Subcutaneous adipose tissue (tissue), 4 donors: ENCODE results near the gene NEU4. TPM values are rescaled to one million over a fixed set of nuclear protein-coding genes. Genes with fewer than 3 reads are reported as not detected.

Experiments used
- total RNA-seq, 4 donors: library from RNA; depleted of rRNA; stranded (reverse); fragments of >200 nt; gene quantifications; one replicate each; pipeline ENCODE4 v1.1.0, GENCODE V29; 2016
- TF ChIP-seq, protein P1 (sequence below): fragments of 450-650 bp; IDR thresholded peaks from one replicate; pipeline ENCODE4 v1.5.1; 2016; ENCODE audit warnings: low read depth, mild to moderate bottlenecking, control low read depth, antibody characterized with exemption, moderate library complexity

NEU4 gene
- total RNA-seq, 4 donors from 2014 or later: 0.75 to 1.8 TPM; not detected in 2

DNA sequence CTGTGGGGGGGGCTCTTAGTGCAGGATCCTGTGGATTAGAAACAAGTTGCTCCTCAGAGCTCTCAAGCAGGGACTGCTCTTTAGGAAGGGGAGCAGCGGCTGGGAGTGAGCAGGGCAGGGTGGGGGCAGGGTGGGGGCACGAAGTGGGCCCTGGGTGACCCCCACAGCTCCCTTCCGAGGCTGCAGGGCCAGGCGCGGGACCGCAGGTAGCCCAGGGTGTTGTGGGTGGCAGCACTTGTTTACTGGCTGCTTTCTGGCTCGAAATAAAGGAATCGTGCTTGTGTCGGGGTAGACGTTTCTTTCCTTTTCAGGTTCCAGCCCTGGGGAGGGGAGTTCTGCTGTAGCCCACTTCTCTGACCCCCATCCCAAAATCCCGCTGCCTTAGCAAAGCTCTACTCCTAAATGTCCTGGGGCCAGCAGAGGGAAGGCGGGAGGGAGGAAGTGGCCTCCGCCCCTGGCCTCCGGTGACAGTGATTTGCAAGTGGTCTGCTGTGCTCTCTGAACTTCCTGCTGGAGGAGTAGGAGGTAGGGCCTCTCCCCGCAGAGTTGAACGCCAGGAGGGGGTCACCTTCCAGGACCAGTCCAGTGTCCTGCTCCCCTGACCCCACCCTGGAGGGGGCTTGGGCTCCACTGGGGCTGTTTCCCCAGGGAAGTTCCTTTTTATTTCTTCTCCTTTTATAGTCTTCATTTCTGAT lies 8.3 kb downstream of the NEU4 start:
- TF ChIP-seq, protein P1, sequence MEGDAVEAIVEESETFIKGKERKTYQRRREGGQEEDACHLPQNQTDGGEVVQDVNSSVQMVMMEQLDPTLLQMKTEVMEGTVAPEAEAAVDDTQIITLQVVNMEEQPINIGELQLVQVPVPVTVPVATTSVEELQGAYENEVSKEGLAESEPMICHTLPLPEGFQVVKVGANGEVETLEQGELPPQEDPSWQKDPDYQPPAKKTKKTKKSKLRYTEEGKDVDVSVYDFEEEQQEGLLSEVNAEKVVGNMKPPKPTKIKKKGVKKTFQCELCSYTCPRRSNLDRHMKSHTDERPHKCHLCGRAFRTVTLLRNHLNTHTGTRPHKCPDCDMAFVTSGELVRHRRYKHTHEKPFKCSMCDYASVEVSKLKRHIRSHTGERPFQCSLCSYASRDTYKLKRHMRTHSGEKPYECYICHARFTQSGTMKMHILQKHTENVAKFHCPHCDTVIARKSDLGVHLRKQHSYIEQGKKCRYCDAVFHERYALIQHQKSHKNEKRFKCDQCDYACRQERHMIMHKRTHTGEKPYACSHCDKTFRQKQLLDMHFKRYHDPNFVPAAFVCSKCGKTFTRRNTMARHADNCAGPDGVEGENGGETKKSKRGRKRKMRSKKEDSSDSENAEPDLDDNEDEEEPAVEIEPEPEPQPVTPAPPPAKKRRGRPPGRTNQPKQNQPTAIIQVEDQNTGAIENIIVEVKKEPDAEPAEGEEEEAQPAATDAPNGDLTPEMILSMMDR: no peak

DNA sequence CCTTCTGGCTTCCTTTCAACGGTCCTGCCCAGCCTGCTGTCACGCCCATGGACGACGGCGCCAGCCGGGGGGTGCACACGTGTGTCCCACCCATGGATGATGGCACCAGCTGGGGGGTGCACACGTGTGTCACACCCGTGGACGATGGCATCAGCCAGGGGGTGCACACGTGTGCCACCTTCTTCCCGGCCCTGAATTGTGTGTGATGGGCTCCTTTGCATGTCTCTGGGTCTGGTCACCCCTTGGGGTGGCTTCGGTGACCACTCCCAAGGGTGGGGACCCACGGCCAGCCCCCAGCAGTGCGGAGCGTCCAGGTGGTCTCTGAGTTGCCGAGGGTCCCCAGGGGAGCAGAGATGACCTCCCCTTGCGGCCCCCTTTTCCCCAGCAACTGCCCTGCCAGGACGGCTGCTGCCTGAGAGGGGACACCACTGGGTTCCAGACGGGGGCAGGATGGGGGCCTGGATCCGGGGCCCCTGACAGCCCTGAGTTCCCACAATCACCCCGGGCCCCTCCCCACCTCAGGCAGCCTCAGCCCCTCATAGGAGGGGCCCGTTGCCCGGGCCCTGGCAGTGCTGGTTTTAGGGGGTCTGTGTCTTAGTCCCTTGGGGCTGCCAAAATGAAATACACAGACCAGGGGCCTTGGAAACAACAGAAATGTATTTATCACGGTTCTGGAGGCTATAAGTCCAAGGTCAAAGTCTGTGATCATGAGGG lies 9.4 kb downstream of the NEU4 start:
- TF ChIP-seq, protein P1: no peak

DNA sequence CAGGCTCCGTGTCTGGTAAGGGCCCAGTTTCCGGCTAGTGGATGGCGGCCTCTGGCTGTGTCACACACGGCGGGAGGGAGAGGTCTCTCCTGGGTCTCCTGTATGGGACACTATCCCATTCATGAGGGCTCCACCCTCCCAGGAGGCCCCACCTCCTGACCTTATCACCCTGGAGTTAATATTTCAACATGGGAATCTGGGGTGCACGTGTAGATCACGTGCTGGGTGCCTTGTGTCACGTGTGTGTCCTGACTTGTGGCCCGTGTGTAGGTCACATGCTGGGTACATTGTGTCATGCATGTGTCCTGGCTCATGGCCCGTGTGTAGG lies 9.9 kb downstream of the NEU4 start:
- TF ChIP-seq, protein P1: no peak

DNA sequence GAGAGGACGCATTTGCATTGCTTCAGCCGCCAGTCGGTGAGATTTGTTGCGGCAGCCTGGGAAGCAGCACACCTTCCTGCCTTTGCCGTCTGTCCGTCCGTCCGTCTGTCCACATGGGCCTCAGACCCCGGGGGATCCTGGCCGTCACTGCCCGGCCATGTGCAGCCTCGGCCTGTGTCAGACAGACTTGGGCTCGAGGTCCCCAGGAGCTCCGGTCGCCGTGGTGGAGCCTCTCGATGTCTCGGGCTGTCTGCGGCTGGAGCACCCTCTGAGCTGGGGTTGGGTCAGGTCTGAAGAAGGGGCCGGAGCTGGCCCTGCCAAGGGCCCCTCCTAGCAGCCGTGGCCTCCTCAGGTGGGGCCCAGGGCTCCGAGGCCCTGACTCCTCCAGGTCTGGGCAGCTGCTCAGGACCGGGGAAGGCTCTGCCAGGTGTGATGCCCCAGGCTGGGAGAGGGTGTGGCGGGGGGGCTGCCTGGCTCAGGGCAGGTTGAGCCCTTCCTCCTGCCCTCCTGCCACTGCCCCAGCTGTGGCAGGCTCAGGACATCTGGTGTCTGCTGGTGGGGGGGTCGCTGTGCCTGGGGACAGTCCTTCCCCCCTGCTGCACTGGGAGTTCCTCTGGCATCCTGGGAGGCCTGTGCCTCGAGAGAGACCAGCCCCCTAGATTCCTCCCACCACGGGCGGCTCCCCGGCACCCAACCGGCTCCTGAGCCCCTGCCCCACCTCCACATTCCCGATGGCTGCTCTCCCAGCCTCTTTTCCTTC lies 11.8 kb downstream of the NEU4 start:
- TF ChIP-seq, protein P1: no peak

DNA sequence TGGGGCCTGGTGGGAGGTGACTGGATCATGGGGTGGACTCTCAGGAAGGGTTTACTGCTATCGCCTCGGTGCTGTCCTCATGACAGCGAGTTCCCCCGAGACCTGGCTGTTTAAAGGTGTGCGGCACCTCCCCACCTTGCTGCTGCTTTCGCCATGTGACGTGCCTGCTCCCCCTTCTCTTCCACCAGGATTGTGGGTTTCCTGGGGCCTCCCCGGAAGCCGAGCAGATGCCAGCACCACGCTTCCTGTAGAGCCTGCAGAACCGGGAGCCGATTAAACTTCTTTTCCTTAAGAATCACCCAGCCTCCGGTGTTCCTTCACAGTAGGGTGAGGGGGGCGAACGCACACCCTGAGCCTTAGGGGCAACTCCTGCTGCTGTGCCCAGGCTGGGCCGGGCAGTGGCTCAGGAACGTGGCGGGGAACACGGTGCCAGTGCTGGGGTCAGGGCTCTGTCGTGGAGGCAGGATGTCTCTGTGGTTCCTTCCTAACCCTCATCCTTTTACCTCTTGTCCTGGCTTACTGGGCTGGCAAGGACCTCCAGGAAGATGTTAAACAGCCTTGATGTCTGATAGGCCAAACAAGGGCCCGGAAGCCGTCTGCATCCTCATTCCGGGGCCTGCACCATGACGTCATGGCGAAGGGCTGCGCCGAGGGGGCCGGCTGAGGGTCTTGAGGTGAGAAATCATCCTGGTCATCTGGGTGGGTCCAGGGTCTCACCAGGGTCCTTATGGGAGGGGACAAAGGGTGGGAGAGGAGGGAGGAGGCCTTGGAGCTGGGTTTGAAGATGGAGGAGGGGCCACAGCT lies 12.7 kb downstream of the NEU4 start:
- TF ChIP-seq, protein P1: no peak

DNA sequence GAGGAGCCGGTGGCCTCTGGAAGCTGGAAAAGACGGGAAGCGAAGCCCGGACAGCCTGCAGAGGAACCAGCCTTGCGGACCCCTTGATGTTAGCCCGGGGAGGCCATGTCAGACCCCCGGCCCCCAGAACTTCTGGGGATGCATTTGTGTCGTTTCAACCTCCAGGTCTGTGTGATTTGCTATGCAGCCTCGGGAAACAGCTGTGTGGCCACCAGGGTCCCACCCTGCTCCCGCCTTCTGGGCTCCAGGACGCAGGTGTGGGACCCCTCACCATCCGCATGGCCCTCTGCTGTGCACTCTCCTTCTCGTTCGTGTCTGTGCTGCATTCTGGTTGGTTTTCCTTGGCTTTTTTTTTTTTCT lies 13.3 kb downstream of the NEU4 start:
- TF ChIP-seq, protein P1: no peak
